Stimulated activated naive CD8-positive, alpha-beta T cell treated with anti-CD3 and anti-CD28 coated beads, Interleukin-15, amount 100 ng/mL, for 72 hours (primary cell): ENCODE results near the gene WDPCP.
"Not testable (repeated sequence)": the region's sequence is repeated elsewhere in the genome, so short reads cannot be mapped to it uniquely, and the experiment has no call there.

ENCODE experiments used
- ATAC-seq: fragments of 150-1000 bp; cut with Tn5 transposase; 2 replicates; pipeline ENCODE4 v1.10.0; 2021; ENCODE audit warnings: mild to moderate bottlenecking, moderate library complexity
- DNase-seq, 2 donors: peaks; one replicate each; pipeline ENCODE4 v3.0.0; 2021 to 2022
- H3K27ac Mint-ChIP-seq, 2 donors: one replicate each; pipeline ENCODE4 v1.8.0; 2022; ENCODE audit warnings: mild to moderate bottlenecking in 2 of 2, mixed read lengths in 2 of 2, moderate library complexity in 2 of 2
- H3K27me3 Mint-ChIP-seq: one replicate; pipeline ENCODE4 v1.8.0; 2022; ENCODE audit warnings: mixed read lengths
- H3K4me1 Mint-ChIP-seq: one replicate; pipeline ENCODE4 v1.8.0; 2022; ENCODE audit warnings: mild to moderate bottlenecking, mixed read lengths
- H3K4me3 Mint-ChIP-seq, 2 donors: one replicate each; pipeline ENCODE4 v1.8.0; 2022; ENCODE audit warnings: mild to moderate bottlenecking in 2 of 2, mixed read lengths in 2 of 2, moderate library complexity in 1 of 2
- H3K9me3 Mint-ChIP-seq, 2 donors: one replicate each; pipeline ENCODE4 v1.8.0; 2022; ENCODE audit warnings: mixed read lengths in 2 of 2

Gene WDPCP

DNA sequence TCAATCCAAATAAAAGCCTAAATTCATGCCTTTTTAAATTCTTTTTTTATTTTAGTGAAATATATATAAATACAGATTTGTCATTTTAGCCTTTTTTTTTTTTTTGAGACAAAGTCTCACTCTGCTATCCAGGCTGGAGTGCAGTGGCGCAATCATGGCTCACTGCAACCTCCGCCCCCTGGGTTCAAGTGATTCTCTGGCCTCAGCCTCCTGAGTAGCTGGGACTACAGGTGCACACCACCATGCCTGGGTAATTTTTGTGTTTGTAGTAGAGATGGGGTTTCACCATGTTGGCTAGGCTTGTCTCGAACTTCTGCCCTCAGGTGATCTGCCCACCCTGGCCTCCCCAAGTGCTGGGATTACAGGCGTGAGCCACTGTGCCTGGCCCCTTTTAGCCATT, 513.9 kb downstream of the WDPCP start:
- H3K9me3 Mint-ChIP-seq, H3K4me1 Mint-ChIP-seq, H3K4me3 Mint-ChIP-seq, H3K27ac Mint-ChIP-seq, ATAC-seq, DNase-seq: not testable (repeated sequence)
- peaks cover 27% of the 10 kb centered on the region for H3K27me3 Mint-ChIP-seq

DNA sequence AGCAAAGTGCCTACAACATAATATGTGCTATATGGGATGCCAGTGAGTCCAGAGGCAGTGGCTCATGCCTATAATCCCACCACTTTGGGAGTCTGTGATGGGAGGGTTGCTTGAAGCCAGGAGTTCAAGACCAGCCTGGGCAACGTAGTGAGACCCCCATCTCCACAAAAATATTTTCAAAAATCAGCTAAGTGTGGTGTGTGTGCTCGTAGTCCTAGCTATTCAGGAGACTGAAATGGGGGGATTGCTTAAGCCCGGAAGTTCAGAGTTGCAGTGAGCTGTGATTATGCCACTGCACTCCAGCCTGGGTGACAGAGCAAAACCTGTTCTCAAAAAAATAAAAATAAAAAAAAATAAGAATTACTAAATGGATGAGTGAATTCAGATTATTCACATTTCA, 514.3 kb downstream of the WDPCP start:
- no peak overlapping the region for H3K4me3 Mint-ChIP-seq

DNA sequence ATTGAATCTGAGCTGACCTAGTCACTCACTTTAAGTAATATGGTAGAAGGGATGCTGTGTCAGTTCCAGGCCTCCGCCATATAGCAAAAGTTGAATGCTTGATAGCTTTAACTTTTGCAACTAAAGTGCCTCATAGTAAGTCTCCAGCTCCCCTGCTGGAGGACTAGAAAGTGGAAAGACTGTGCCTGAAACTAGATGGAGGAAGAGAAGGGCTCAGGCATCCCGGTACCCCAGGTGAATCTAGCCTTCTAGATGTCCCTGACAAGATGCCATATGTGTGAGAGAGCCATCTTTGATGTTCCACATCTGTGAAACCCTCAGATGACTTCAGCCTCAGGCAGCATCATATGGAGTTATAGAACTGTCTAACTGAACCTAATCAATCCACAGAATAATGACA, 516.6 kb downstream of the WDPCP start:
- Mint-ChIP-seq H3K27ac (no peak overlapping the region), H3K27me3 (peaks cover 26% of the 10 kb centered on the region), H3K9me3 (no peaks in the 10 kb centered on the region), H3K4me3 (no peak overlapping the region), H3K4me1 (no peaks in the 10 kb centered on the region)
- no peak for DNase-seq
- no peak for ATAC-seq

More for the DNA sequence above, 514.3 kb downstream of the WDPCP start:
- Mint-ChIP-seq H3K27me3 (peaks cover 27% of the 10 kb centered on the region), H3K27ac (no peak overlapping the region), H3K4me1 (no peaks in the 10 kb centered on the region), H3K9me3 (no peaks in the 10 kb centered on the region)
- ATAC-seq (no peak), DNase-seq (no peak)
